ENCODE measurements around the gene EPC1. TPM values are rescaled to one million over a fixed set of nuclear protein-coding genes. Genes with fewer than 3 reads are reported as not detected.

The EPC1 gene
- total and polyA plus RNA-seq, 10 of the 15 experiments (the other 5 are each of a cell fraction or from before 2014, with no cell fraction given): 6.8 to 59.2 (median 19.4) TPM

- no peak overlapping the region for H3K27ac ChIP-seq (ENCODE audit: control insufficient read depth, insufficient read depth)
Measured at GRCh38 chr10:32295027-32295426, 51.9 kb downstream of the EPC1 start.

More at GRCh38 chr10:32295027-32295426, 51.9 kb downstream of the EPC1 start:
- intact Hi-C loops (cut with micrococcal nuclease; ENCODE audit: unreplicated experiment) (no loop called here), in situ Hi-C loops (cut with MboI) (no loop called here)
- H3K4me2 ChIP-seq (ENCODE audit: control insufficient read depth, insufficient read depth): no peak overlapping the region
- TSS peak; percentile 11 for BruUV-seq (replicated peaks)
- no peaks in the 10 kb centered on the region for H4K20me1 ChIP-seq (ENCODE audit: control insufficient read depth, insufficient read depth)
- FAIRE-seq (no peak), ATAC-seq (no peak), DNase-seq (ENCODE audit: low read depth, low spot score) (no peak)
- peaks cover 0 to 7% of the 10 kb centered on the region in 2 experiments; a peak in 3 of 4 replicates for H3K36me3 ChIP-seq (ENCODE audit: control insufficient read depth in 2 of 2, insufficient read depth in 2 of 2, low read length in 1 of 2)
- H3K4me3 ChIP-seq: no peak overlapping the region
- no peak overlapping the region for H2AFZ ChIP-seq (ENCODE audit: control insufficient read depth, low read depth, low read length)
- TF ChIP-seq MLLT1 (IDR thresholded peaks at IDR 0.05) (no peak), HSF1 (IDR thresholded peaks at IDR 0.05; ENCODE audit: low read depth, low read length) (no peak), ZBTB33 (IDR thresholded peaks at IDR 0.05) (no peak), EZH2 (IDR thresholded peaks at IDR 0.05; ENCODE audit: borderline replicate concordance, control insufficient read depth, low read depth, low read length) (no peak), BHLHE40 (IDR thresholded peaks at IDR 0.05; ENCODE audit: borderline replicate concordance in 1 of 2, low read depth in 2 of 2, low read length in 1 of 2) (no peak), SIX5 (IDR thresholded peaks at IDR 0.05; ENCODE audit: low read depth, low read length, severe bottlenecking) (no peak), MYC (IDR thresholded peaks at IDR 0.05; ENCODE audit: insufficient read depth, insufficient read length, insufficient replicate concordance, low read length, severe bottlenecking) (no peak), HDAC6 (IDR thresholded peaks at IDR 0.05; ENCODE audit: unreplicated experiment) (no peak), E2F4 (IDR thresholded peaks at IDR 0.05; ENCODE audit: low read depth, low read length) (no peak)
- no peaks in the 10 kb centered on the region for H3K9me3 ChIP-seq (replicated peaks; ENCODE audit: control insufficient read depth, insufficient read depth, low read length)
- POLR2A ChIA-PET: interaction anchor here (0.7 kb wide), 1 partner anchor 33 kb away, joined by 5 read pairs; no protein-coding TSS in a partner anchor
- H3K9ac ChIP-seq (ENCODE audit: control insufficient read depth, insufficient read depth, low read length): no peak overlapping the region
- H3K4me1 ChIP-seq (ENCODE audit: control insufficient read depth, insufficient read depth, low read length): no peaks in the 10 kb centered on the region
- RAD21 ChIA-PET (ENCODE audit: unreplicated experiment): interaction anchor here (1.6 kb wide), 1 partner anchor 50 kb away, joined by 4 read pairs; no protein-coding TSS in a partner anchor
- CTCF ChIA-PET: interaction anchor here (1.8 kb wide), 1 partner anchor 15 kb away, joined by 5 read pairs; no protein-coding TSS in a partner anchor
- SMC1A ChIA-PET (ENCODE audit: uncharacterized antibody, unreplicated experiment): interaction anchor here (0.7 to 1.8 kb wide), 13 partner anchors 9 to 89 kb away, joined by 3 to 8 read pairs (median 4); no protein-coding TSS in a partner anchor
- 95% methylated on average over 2 of the region's 2 CpGs for WGBS (ENCODE audit: insufficient coverage, insufficient replicate concordance, low lambda C conversion rate, missing lambda C conversion rate)
- peaks cover 18% of the 10 kb centered on the region for H3K79me2 ChIP-seq (ENCODE audit: control insufficient read depth, insufficient read depth, low read length)
- H3K27me3 ChIP-seq (replicated peaks in 1 of 2; ENCODE audit: control insufficient read depth in 2 of 2, insufficient read depth in 2 of 2, low read length in 1 of 2): no peaks in the 10 kb centered on the region

Data from GM12878 (cell line).